AG09319 (cell line): Measurements from ENCODE around the gene WNT2B.

Experiments used
- DNase-seq: peaks from one replicate; pipeline ENCODE4 v3.0.0-alpha.2; 2010; ENCODE audit warnings: low read depth; ENCODE audit errors: extremely low read depth
- TF ChIP-seq, protein P1 (sequence below): IDR thresholded peaks from 2 replicates; pipeline ENCODE4 v1.5.1; 2011; ENCODE audit warnings: low read depth, mild to moderate bottlenecking, inconsistent platforms, low read length, moderate library complexity

The WNT2B gene

DNA sequence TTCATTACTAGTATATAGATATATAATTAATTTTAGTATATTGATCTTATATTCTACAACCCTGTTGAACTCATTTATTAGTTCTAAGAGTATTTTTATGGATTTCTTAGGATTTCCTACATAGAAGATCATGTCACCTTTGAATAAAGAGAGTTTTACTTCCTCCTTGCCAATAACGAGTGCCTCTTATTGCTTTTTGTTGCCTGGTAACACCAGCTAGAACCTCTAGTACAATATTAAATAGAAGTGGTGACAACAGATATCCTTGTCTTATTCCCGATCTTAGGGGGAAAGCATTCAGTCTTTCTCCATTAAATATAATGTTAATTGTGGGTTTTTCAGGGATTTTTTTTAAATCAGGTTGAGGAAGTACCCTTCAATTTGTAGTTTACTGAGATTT is 40.8 kb downstream of the WNT2B start:
- DNase-seq: no peak
- TF ChIP-seq, protein P1, sequence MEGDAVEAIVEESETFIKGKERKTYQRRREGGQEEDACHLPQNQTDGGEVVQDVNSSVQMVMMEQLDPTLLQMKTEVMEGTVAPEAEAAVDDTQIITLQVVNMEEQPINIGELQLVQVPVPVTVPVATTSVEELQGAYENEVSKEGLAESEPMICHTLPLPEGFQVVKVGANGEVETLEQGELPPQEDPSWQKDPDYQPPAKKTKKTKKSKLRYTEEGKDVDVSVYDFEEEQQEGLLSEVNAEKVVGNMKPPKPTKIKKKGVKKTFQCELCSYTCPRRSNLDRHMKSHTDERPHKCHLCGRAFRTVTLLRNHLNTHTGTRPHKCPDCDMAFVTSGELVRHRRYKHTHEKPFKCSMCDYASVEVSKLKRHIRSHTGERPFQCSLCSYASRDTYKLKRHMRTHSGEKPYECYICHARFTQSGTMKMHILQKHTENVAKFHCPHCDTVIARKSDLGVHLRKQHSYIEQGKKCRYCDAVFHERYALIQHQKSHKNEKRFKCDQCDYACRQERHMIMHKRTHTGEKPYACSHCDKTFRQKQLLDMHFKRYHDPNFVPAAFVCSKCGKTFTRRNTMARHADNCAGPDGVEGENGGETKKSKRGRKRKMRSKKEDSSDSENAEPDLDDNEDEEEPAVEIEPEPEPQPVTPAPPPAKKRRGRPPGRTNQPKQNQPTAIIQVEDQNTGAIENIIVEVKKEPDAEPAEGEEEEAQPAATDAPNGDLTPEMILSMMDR: no peak

GRCh38 chr1:112554411-112554810 is 45.6 kb downstream of the WNT2B start:
- no peak for DNase-seq
- TF ChIP-seq, protein P1: no peak

GRCh38 chr1:112557385-112557784 is 48.6 kb downstream of the WNT2B start:
- no peak for DNase-seq
- TF ChIP-seq, protein P1: no peak

DNA sequence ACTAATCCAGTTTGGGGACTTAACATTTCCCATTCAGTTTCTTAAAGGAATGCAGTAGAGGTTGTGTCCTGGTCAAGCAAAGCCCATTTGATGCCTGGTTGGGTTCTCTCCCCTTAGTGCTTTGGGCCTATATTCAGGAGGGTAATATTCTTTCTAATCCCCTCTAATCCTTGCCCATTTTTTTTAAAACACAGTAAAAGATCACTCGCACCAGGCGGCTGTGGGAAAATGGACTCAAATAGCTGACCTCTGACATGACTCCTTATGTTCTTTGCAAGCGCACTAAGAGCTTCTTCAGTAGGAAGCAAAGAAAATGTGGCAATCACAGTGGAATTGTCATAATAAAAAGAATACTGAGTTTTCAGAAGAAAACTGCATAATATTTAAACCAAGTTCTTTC is 49.9 kb downstream of the WNT2B start:
- TF ChIP-seq, protein P1: no peak
- no peak for DNase-seq

DNA sequence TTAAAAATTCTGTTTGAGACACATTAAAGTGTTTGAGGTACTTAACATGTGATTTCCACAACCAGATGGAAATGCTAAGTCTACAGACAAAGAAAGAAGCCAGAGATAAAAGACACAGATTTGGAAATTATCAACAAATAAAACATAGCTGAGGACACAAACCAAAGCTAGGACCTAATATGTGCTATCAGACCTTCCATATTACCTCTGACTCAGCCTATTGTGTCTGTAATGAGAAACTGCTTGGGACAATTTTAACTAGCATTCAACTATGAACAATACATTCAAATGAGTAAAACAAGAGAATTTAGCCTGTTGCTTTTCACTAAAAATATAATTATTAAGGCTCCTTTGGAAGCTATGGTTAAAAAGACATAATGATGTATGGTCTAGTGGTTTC is 54.6 kb downstream of the WNT2B start:
- TF ChIP-seq, protein P1: no peak
- DNase-seq: no peak

DNA sequence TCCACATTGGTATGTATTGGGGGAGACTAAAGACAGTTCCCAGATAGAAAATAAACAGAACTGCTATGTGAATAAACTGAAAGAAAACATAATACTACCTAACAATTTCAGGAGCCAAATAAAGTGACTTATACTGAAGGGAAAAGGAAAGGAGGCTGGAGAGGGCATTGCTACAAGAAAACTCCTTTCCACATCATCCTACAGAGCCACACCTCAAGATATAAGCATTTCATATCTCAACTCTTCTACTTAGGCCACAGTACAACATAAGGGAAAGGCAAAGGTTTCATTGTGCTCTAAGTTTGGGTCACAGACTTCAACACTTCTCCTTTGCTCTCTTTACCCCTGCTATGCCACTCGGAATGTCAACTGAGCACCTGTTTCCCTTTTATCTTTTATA is 55.3 kb downstream of the WNT2B start:
- TF ChIP-seq, protein P1: no peak
- no peak for DNase-seq

GRCh38 chr1:112565800-112566199 is 57.0 kb downstream of the WNT2B start:
- TF ChIP-seq, protein P1: no peak

More at GRCh38 chr1:112565800-112566199, 57.0 kb downstream of the WNT2B start:
- DNase-seq: no peak
